Neural progenitor cell (in vitro differentiated cells): ENCODE data around the gene ACSM3.

Experiments
- CTCF ChIP-seq: fragments of 200-600 bp; sonication (generic); IDR thresholded peaks from 2 replicates; pipeline ENCODE4 v1.5.1; 2017; ENCODE audit warnings: antibody characterized with exemption, mild to moderate bottlenecking
- EZH2 ChIP-seq: fragments of 200-600 bp; sonication (generic); IDR thresholded peaks from 2 replicates; pipeline ENCODE4 v1.6.1; 2017; ENCODE audit warnings: antibody characterized with exemption, mild to moderate bottlenecking, moderate library complexity
- EZH2phosphoT487 ChIP-seq: fragments of 200-600 bp; sonication (generic); IDR thresholded peaks from 2 replicates; pipeline ENCODE4 v1.6.1; 2017; ENCODE audit warnings: antibody characterized with exemption

GRCh38 chr16:20839504-20839903 lies 75.7 kb downstream of the ACSM3 start:
- TF ChIP-seq CTCF (no peak), EZH2phosphoT487 (no peak), EZH2 (no peak)
